ENCODE data around the gene SAFB2. TPM values are rescaled to one million over a fixed set of nuclear protein-coding genes. Genes with fewer than 3 reads are reported as not detected.

The SAFB2 gene
- total and polyA plus RNA-seq, 2 of the 13 experiments (the other 11 are each of a cell fraction or from before 2014, with no cell fraction given) = 11.2 to 31.5 TPM

- no peak for TF ChIP-seq ZNF142 (CRISPR knock-in tag; IDR thresholded peaks at IDR 0.05)
- no peak for TF ChIP-seq ZNF577 (CRISPR knock-in tag; IDR thresholded peaks at IDR 0.05; ENCODE audit: borderline replicate concordance, low read depth)
- no peak for TF ChIP-seq ZNF589 (CRISPR knock-in tag; conservative IDR thresholded peaks at IDR 0.05)
- TF ChIP-seq PREB (CRISPR knock-in tag; IDR thresholded peaks at IDR 0.05) = no peak
- no peak for TF ChIP-seq ZSCAN5A (CRISPR knock-in tag; IDR thresholded peaks at IDR 0.05; ENCODE audit: borderline replicate concordance)
- TF ChIP-seq CAMTA2 (CRISPR knock-in tag; IDR thresholded peaks at IDR 0.05; ENCODE audit: borderline replicate concordance) = no peak
- TF ChIP-seq TP53 (CRISPR knock-in tag; conservative IDR thresholded peaks at IDR 0.05) = no peak
- TF ChIP-seq ZSCAN22 (CRISPR knock-in tag; IDR thresholded peaks at IDR 0.05) = no peak
- TF ChIP-seq ZFP1 (CRISPR knock-in tag; IDR thresholded peaks at IDR 0.05) = no peak
- no peak for TF ChIP-seq XRCC5 (optimal IDR thresholded peaks at IDR 0.05; ENCODE audit: low read length)
- no peak for TF ChIP-seq ZNF747 (CRISPR knock-in tag; IDR thresholded peaks at IDR 0.05; ENCODE audit: borderline replicate concordance)
Measured at GRCh38 chr19:5655412-5655811, 32.8 kb upstream of the SAFB2 start (continued).
